Testis (tissue), 2 donors: ENCODE results near the gene MAML3.

Source experiments
- CTCF ChIP-seq, 3 experiments: fragments of 450-650 bp in 2 of 3; fragments of 200-600 bp in 1 of 3; sonication (generic) in 1 of 3; IDR thresholded peaks; one replicate each; pipeline ENCODE4 v1.5.1; 2016 to 2019; ENCODE audit warnings: antibody characterized with exemption in 3 of 3, mild to moderate bottlenecking in 2 of 3, moderate library complexity in 1 of 3
- POLR2A ChIP-seq: fragments of 450-650 bp; IDR thresholded peaks from one replicate; pipeline ENCODE4 v1.6.1; 2017; ENCODE audit warnings: antibody characterized with exemption, mild to moderate bottlenecking, moderate library complexity

DNA sequence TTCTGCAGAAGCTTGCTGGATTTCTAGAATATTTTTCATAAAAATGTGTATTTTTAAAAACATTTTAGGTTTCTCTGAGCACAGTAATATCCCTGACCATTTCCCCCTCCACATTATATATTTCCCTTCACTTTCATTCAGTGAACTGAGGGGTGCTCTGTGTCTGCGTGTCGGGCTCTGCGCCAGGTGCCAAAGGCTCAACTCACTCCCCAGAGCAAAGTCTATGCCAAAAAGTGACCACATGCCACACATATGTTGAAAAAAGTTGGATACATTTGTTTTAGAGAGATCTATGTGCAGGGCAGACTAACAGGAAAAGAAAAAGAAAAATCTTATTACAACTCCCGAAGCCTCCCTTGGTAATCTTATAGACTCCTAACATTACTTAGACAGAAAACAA is 254.6 kb downstream of the MAML3 start:
- TF ChIP-seq CTCF (IDR thresholded peaks at IDR 0.05) (no peak), POLR2A (no peak)
